ENCODE measurements around the gene TCF4.

The TCF4 gene

DNA sequence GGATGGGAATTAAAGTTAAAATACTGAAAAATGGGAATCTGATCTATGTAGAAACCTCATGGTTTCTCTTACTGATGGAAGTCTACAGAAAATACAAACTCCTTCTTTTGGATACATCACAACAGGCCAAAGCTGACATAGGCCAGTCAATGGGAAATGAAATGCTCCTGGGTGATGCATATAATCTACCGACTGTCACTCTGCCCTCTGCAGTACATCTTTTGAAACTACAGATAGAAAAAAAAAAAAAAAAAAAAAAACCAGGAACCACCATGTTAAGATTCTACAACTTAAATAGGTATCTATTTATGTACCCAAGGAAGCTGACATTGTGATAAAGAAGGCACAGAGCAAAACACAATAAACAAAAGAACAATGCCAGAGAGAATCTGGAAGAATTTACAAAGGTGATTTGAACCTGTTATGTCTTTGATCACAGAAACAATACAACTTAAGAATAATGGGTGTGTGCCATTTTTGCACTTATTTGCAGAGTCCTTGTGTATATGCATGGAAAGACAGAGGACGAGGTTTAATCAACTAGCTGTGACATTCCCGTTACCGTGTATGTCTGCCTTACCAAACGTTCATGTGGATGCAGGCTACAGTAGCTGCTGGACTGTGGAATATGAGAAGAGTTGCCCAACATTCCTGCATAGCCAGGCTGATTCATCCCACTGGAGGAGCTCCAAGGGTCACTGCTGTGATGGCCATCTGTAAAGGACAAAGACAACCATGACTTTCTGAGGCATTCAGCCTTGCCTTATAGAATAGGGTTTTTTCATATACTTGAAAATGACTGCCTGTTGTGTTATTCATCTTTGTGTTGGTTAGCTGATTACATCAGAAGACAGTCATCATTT, 312.7 kb downstream of the TCF4 start:
- H3K27ac ChIP-seq (ENCODE audit: low read depth, low read length), result no peak overlapping the region
- H3K27me3 ChIP-seq (ENCODE audit: control insufficient read depth in 1 of 2, insufficient read depth in 2 of 2, low read length in 2 of 2), result no peaks in the 10 kb centered on the region
- no peaks in the 10 kb centered on the region for H3K4me1 ChIP-seq (ENCODE audit: control insufficient read depth in 1 of 2, insufficient read depth in 2 of 2, low read length in 2 of 2)
- H3K9me3 ChIP-seq (ENCODE audit: control insufficient read depth in 1 of 2, low read length in 2 of 2), result no peaks in the 10 kb centered on the region
- peaks cover 0 to 3% of the 10 kb centered on the region in 2 donors for H3K36me3 ChIP-seq (ENCODE audit: control insufficient read depth in 1 of 2, insufficient read depth in 2 of 2, low read length in 2 of 2)
- no peak overlapping the region for H3K9ac ChIP-seq (ENCODE audit: low read depth in 1 of 2, low read length in 2 of 2)
- no peak overlapping the region for H3K4me3 ChIP-seq (ENCODE audit: low read depth in 1 of 2, low read length in 2 of 2)

DNA sequence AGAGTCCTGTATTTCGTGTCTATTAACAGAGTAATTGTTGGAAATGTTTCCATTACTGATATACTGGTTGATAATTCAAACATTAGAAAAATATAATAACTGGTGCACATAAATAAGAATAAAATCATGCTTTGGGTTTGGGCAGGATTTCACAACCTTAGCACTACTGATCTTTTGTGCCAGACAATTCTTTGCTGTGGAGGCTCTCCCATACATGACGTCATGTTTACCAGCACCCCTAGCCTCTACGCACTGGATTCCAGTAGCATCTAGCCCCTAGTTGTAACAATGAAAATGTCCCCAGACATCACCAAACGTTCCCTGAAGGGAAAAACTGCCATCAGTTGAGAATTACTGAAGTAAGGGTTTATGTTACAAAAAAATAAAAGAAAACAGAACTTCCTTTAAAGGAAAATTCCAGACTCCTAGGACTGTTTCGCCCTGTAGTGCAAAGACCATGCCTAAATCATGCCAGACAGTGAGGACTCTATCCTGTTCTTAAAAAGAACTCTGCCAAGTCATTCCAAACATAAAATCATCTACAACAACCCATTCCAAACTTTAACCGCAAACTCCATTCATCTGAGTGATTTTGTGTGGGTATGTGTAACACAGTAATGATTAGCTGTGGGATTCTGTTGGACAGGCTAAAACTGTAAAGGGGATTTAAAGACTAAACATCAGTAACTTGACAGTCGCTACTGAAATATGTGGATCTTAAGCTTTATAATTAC, 315.3 kb downstream of the TCF4 start:
- no peaks in the 10 kb centered on the region for H3K27me3 ChIP-seq (ENCODE audit: control insufficient read depth in 1 of 2, insufficient read depth in 2 of 2, low read length in 2 of 2)
- no peaks in the 10 kb centered on the region for H3K4me1 ChIP-seq (ENCODE audit: control insufficient read depth in 1 of 2, insufficient read depth in 2 of 2, low read length in 2 of 2)
- no peaks in the 10 kb centered on the region for H3K9me3 ChIP-seq (ENCODE audit: control insufficient read depth in 1 of 2, low read length in 2 of 2)
- H3K27ac ChIP-seq (ENCODE audit: low read depth, low read length), result no peak overlapping the region
- no peak overlapping the region for H3K4me3 ChIP-seq (ENCODE audit: low read depth in 1 of 2, low read length in 2 of 2)
- H3K36me3 ChIP-seq (ENCODE audit: control insufficient read depth in 1 of 2, insufficient read depth in 2 of 2, low read length in 2 of 2), result peaks cover 0 to 3% of the 10 kb centered on the region in 2 donors
- H3K9ac ChIP-seq (ENCODE audit: low read depth in 1 of 2, low read length in 2 of 2), result no peak overlapping the region

GRCh38 chr18:55269622-55270021, 318.4 kb downstream of the TCF4 start:
- no peaks in the 10 kb centered on the region for H3K4me1 ChIP-seq (ENCODE audit: control insufficient read depth in 1 of 2, insufficient read depth in 2 of 2, low read length in 2 of 2)
- H3K27me3 ChIP-seq (ENCODE audit: control insufficient read depth in 1 of 2, insufficient read depth in 2 of 2, low read length in 2 of 2), result no peaks in the 10 kb centered on the region
- H3K9me3 ChIP-seq (ENCODE audit: control insufficient read depth in 1 of 2, low read length in 2 of 2), result no peaks in the 10 kb centered on the region
- H3K36me3 ChIP-seq (ENCODE audit: control insufficient read depth in 1 of 2, insufficient read depth in 2 of 2, low read length in 2 of 2), result peaks cover 0 to 3% of the 10 kb centered on the region in 2 donors
- H3K27ac ChIP-seq (ENCODE audit: low read depth, low read length), result no peak overlapping the region
- no peak overlapping the region for H3K4me3 ChIP-seq (ENCODE audit: low read depth in 1 of 2, low read length in 2 of 2)
- H3K9ac ChIP-seq (ENCODE audit: low read depth in 1 of 2, low read length in 2 of 2), result no peak overlapping the region

DNA sequence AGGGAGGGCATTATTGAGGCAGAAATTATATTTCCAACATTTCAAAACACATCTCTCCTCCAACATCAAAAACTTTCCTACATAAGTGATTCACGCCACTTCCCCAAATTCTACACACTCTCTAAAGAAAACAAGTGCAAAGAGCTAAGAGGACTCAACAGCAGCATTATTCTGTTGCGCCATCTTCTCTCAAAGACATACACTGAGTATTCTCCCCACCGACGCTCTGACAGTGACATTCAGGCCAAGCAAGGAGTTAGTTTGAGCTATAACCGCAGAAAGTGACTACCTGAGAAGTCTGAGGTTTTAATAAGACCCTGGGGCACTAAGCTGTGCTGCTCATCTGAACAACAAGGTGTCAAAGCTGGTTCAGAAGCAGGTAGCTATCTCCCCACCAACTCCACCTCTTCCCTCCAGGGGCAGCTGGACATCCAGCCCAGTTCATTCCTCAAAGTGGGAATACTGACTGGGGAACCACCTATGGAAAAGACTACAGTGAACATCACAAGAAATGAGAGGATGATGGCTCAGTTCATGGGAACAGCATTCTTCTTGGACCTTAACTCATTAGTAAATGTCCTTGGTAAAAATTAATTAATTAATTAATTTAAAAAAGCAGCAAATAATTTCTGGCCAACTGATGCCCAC, 319.2 kb downstream of the TCF4 start:
- Histone ChIP-seq H3K27ac (ENCODE audit: low read depth, low read length) (no peak overlapping the region), H3K27me3 (ENCODE audit: control insufficient read depth in 1 of 2, insufficient read depth in 2 of 2, low read length in 2 of 2) (no peaks in the 10 kb centered on the region), H3K36me3 (ENCODE audit: control insufficient read depth in 1 of 2, insufficient read depth in 2 of 2, low read length in 2 of 2) (peaks cover 0 to 3% of the 10 kb centered on the region in 2 donors), H3K9me3 (ENCODE audit: control insufficient read depth in 1 of 2, low read length in 2 of 2) (no peaks in the 10 kb centered on the region), H3K9ac (ENCODE audit: low read depth in 1 of 2, low read length in 2 of 2) (no peak overlapping the region), H3K4me1 (ENCODE audit: control insufficient read depth in 1 of 2, insufficient read depth in 2 of 2, low read length in 2 of 2) (no peaks in the 10 kb centered on the region), H3K4me3 (ENCODE audit: low read depth in 1 of 2, low read length in 2 of 2) (no peak overlapping the region)

- Histone ChIP-seq H3K9me3 (ENCODE audit: control insufficient read depth in 1 of 2, low read length in 2 of 2) (no peaks in the 10 kb centered on the region), H3K9ac (ENCODE audit: low read depth in 1 of 2, low read length in 2 of 2) (no peak overlapping the region), H3K27ac (ENCODE audit: low read depth, low read length) (no peak overlapping the region), H3K36me3 (ENCODE audit: control insufficient read depth in 1 of 2, insufficient read depth in 2 of 2, low read length in 2 of 2) (peaks cover 0 to 3% of the 10 kb centered on the region in 2 donors), H3K4me3 (ENCODE audit: low read depth in 1 of 2, low read length in 2 of 2) (no peak overlapping the region), H3K4me1 (ENCODE audit: control insufficient read depth in 1 of 2, insufficient read depth in 2 of 2, low read length in 2 of 2) (no peaks in the 10 kb centered on the region), H3K27me3 (ENCODE audit: control insufficient read depth in 1 of 2, insufficient read depth in 2 of 2, low read length in 2 of 2) (no peaks in the 10 kb centered on the region)
These were observed 319.8 kb downstream of the TCF4 start for GRCh38 chr18:55268151-55268601.

DNA sequence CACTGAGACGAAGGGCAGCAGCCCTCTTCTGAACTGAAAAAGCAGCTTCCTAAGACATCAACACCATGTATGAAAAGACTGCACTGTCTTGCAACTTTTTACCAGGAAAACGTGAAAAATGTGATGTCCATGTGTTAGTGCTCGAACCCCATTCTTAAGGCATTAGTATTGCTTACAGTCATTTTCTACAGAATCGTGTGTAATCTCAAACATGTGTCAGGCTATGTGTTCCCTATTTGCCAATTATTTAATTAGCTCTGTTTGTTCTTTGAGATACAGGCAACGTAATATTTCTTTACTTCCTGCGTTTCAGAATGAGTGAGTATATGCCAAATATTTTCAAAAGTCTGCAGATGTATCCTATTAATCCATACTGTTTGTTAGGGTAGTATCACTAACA, 321.0 kb downstream of the TCF4 start:
- H3K4me1 ChIP-seq (ENCODE audit: control insufficient read depth in 1 of 2, insufficient read depth in 2 of 2, low read length in 2 of 2), result no peaks in the 10 kb centered on the region
- peaks cover 0 to 3% of the 10 kb centered on the region in 2 donors for H3K36me3 ChIP-seq (ENCODE audit: control insufficient read depth in 1 of 2, insufficient read depth in 2 of 2, low read length in 2 of 2)
- H3K4me3 ChIP-seq (ENCODE audit: low read depth in 1 of 2, low read length in 2 of 2), result no peak overlapping the region
- H3K27ac ChIP-seq (ENCODE audit: low read depth, low read length), result no peak overlapping the region
- H3K9ac ChIP-seq (ENCODE audit: low read depth in 1 of 2, low read length in 2 of 2), result no peak overlapping the region
- no peaks in the 10 kb centered on the region for H3K27me3 ChIP-seq (ENCODE audit: control insufficient read depth in 1 of 2, insufficient read depth in 2 of 2, low read length in 2 of 2)
- no peaks in the 10 kb centered on the region for H3K9me3 ChIP-seq (ENCODE audit: control insufficient read depth in 1 of 2, low read length in 2 of 2)

DNA sequence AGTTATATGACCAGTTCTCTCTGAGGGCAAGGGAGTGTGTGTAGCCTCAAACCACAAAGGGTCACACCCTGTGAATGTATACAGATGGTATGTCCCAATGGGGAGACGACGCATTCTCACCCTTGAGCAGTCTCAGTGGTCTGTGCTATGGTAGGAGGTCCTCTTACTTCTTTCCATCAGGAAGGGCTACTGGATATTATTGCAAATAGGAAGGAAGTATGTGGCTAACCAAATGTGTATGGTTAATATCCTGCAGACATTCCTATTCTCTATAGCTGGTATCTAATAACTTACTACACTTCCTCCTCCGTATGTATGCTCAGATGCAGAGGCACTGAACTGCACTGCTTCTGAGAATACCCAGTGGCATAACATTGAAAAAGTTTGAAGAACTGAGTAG, 322.0 kb downstream of the TCF4 start:
- Histone ChIP-seq H3K4me1 (ENCODE audit: control insufficient read depth in 1 of 2, insufficient read depth in 2 of 2, low read length in 2 of 2) (no peaks in the 10 kb centered on the region), H3K9me3 (ENCODE audit: control insufficient read depth in 1 of 2, low read length in 2 of 2) (no peaks in the 10 kb centered on the region), H3K27me3 (ENCODE audit: control insufficient read depth in 1 of 2, insufficient read depth in 2 of 2, low read length in 2 of 2) (no peaks in the 10 kb centered on the region), H3K9ac (ENCODE audit: low read depth in 1 of 2, low read length in 2 of 2) (no peak overlapping the region), H3K4me3 (ENCODE audit: low read depth in 1 of 2, low read length in 2 of 2) (no peak overlapping the region), H3K27ac (ENCODE audit: low read depth, low read length) (no peak overlapping the region), H3K36me3 (ENCODE audit: control insufficient read depth in 1 of 2, insufficient read depth in 2 of 2, low read length in 2 of 2) (peaks cover 0 to 3% of the 10 kb centered on the region in 2 donors)

DNA sequence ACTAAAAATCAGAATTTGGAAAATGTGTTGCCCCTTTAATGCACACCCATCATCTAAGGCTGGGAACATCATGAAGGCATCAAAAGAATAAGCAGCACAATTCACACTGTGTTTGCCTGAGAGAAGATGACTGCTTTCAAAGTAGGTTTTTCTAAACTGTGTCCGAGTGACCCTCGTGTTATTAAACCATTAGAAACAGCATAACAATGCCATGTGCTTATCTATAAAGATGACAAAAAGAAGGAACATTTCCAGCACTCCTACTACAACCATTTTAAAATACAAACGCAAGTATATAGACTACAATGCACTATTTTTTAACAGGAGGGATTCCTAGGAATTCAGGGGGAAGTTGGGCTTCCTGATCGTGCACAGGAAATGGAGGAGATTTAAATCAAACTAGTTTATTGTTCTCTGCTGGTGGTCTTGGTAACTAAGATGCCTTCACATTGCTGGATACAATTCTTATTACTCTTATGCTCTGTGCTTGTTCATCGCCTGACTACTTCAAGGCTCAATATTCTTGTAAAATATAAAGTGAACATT, 322.8 kb downstream of the TCF4 start:
- no peak overlapping the region for H3K9ac ChIP-seq (ENCODE audit: low read depth in 1 of 2, low read length in 2 of 2)
- H3K27ac ChIP-seq (ENCODE audit: low read depth, low read length), result no peak overlapping the region
- no peaks in the 10 kb centered on the region for H3K4me1 ChIP-seq (ENCODE audit: control insufficient read depth in 1 of 2, insufficient read depth in 2 of 2, low read length in 2 of 2)

DNA sequence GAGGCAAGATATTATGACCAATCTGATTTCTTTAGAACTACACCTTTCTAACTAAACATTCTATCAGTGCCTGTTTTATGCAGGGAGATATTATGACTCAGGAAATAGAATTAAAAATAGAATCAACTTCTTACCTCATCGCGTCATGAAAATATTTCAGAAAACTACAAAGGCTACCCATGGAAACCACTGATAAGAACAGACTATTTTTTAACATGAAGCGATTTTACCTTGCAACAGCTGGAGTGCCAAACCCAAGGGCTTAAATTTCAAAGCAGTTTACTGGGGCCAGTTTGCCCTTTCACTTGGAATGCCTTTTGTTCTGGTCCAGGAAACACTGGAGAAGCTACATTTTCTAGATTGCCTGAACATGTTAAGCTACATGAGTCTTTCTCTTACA, 323.9 kb downstream of the TCF4 start:
- Histone ChIP-seq H3K36me3 (ENCODE audit: control insufficient read depth in 1 of 2, insufficient read depth in 2 of 2, low read length in 2 of 2) (peaks cover 0 to 3% of the 10 kb centered on the region in 2 donors), H3K27me3 (ENCODE audit: control insufficient read depth in 1 of 2, insufficient read depth in 2 of 2, low read length in 2 of 2) (no peaks in the 10 kb centered on the region), H3K9ac (ENCODE audit: low read depth in 1 of 2, low read length in 2 of 2) (no peak overlapping the region), H3K4me3 (ENCODE audit: low read depth in 1 of 2, low read length in 2 of 2) (no peak overlapping the region), H3K27ac (ENCODE audit: low read depth, low read length) (no peak overlapping the region), H3K9me3 (ENCODE audit: control insufficient read depth in 1 of 2, low read length in 2 of 2) (no peaks in the 10 kb centered on the region), H3K4me1 (ENCODE audit: control insufficient read depth in 1 of 2, insufficient read depth in 2 of 2, low read length in 2 of 2) (no peaks in the 10 kb centered on the region)

More for the DNA sequence above, 322.8 kb downstream of the TCF4 start:
- Histone ChIP-seq H3K36me3 (ENCODE audit: control insufficient read depth in 1 of 2, insufficient read depth in 2 of 2, low read length in 2 of 2) (peaks cover 0 to 3% of the 10 kb centered on the region in 2 donors), H3K4me3 (ENCODE audit: low read depth in 1 of 2, low read length in 2 of 2) (no peak overlapping the region), H3K27me3 (ENCODE audit: control insufficient read depth in 1 of 2, insufficient read depth in 2 of 2, low read length in 2 of 2) (no peaks in the 10 kb centered on the region), H3K9me3 (ENCODE audit: control insufficient read depth in 1 of 2, low read length in 2 of 2) (no peaks in the 10 kb centered on the region)

All from duodenal mucosa (tissue), 2 donors.